K562 (cell line): ENCODE data around the gene GPR153. TPM values are rescaled to one million over a fixed set of nuclear protein-coding genes. Genes with fewer than 3 reads are reported as not detected.

ENCODE experiments used
- BCOR ChIP-seq: fragments of 450-650 bp; IDR thresholded peaks from 2 replicates; pipeline ENCODE4 v1.6.1; 2016
- BRCA1 ChIP-seq, 2 experiments: fragments of 450-650 bp in 1 of 2; sonication (generic) in 1 of 2; formaldehyde crosslinking in 1 of 2; IDR thresholded peaks; 2 replicates each; pipeline versions ENCODE4 v1.5.0 to v1.6.1; 2017 to 2020; ENCODE audit warnings: mild to moderate bottlenecking in 1 of 2, missing genetic modification reagents in 1 of 2
- CBFA2T2 ChIP-seq: fragments of 450-650 bp; conservative IDR thresholded peaks from 2 replicates; pipeline ENCODE4 v1.6.1; 2017; ENCODE audit warnings: mild to moderate bottlenecking
- CBX2 ChIP-seq: fragments of 200-600 bp; sonication (generic); IDR thresholded peaks from one replicate; pipeline ENCODE4 v1.6.1; 2012; ENCODE audit warnings: mild to moderate bottlenecking, low read length, inconsistent platforms; ENCODE audit not compliant: insufficient read depth, poor library complexity, severe bottlenecking
- CXXC5 ChIP-seq: fragments of 250-450 bp; sonication (Bioruptor Pico); IDR thresholded peaks from 2 replicates; pipeline ENCODE4 v1.8.0; 2022; ENCODE audit warnings: inconsistent platforms, mild to moderate bottlenecking, moderate library complexity
- E2F3 ChIP-seq: fragments of 250-450 bp; sonication (Bioruptor Pico); IDR thresholded peaks from 2 replicates; pipeline ENCODE4 v1.4.0; 2020; ENCODE audit warnings: mild to moderate bottlenecking
- HDAC3 ChIP-seq: fragments of 450-650 bp; IDR thresholded peaks from 2 replicates; pipeline ENCODE4 v1.6.1; 2018; ENCODE audit warnings: borderline replicate concordance, mild to moderate bottlenecking, moderate library complexity; ENCODE audit not compliant: partially characterized antibody
- HMBOX1 ChIP-seq: sonication (generic); IDR thresholded peaks from 2 replicates; pipeline ENCODE4 v1.6.1; 2016
- JUNB ChIP-seq: fragments of 450-650 bp; formaldehyde crosslinking; conservative IDR thresholded peaks from 2 replicates; pipeline ENCODE4 v1.4.0; 2020; ENCODE audit warnings: mild to moderate bottlenecking
- NFE2L1 ChIP-seq: fragments of 450-650 bp; IDR thresholded peaks from 2 replicates; pipeline ENCODE4 v1.6.1; 2016; ENCODE audit warnings: missing genetic modification characterization, low read depth, mild to moderate bottlenecking, missing compliant biosample characterization, moderate library complexity, borderline replicate concordance
- OTX1 ChIP-seq: fragments of 450-650 bp; formaldehyde crosslinking; IDR thresholded peaks from 2 replicates; pipeline ENCODE4 v1.4.0; 2022; ENCODE audit warnings: mild to moderate bottlenecking
- PTBP1 ChIP-seq: fragments of 200-400 bp; formaldehyde crosslinking; IDR thresholded peaks from 2 replicates; pipeline ENCODE4 v1.6.1; 2017; ENCODE audit warnings: low read depth, low read length
- SMARCC2 ChIP-seq: fragments of 450-650 bp; IDR thresholded peaks from 2 replicates; pipeline ENCODE4 v1.6.1; 2017; ENCODE audit warnings: antibody characterized with exemption, moderate library complexity, mild to moderate bottlenecking, low read depth
- ZBED1 ChIP-seq: IDR thresholded peaks from 2 replicates; pipeline ENCODE4 v1.6.1; 2014
- ZBTB12 ChIP-seq: fragments of 250-450 bp; sonication (Bioruptor Pico); IDR thresholded peaks from 2 replicates; pipeline ENCODE4 v1.4.0; 2020
- ZFP36 ChIP-seq: fragments of 150-350 bp; IDR thresholded peaks from 2 replicates; pipeline ENCODE4 v1.6.1; 2018; ENCODE audit warnings: low read length, low read depth; ENCODE audit not compliant: partially characterized antibody
- ZHX1 ChIP-seq: fragments of 150-350 bp; conservative IDR thresholded peaks from 2 replicates; pipeline ENCODE4 v1.6.1; 2014; ENCODE audit warnings: low read length
- ZNF277 ChIP-seq: fragments of 250-450 bp; sonication (Bioruptor Pico); IDR thresholded peaks from 2 replicates; pipeline ENCODE4 v1.8.0; 2022; ENCODE audit warnings: inconsistent platforms, mild to moderate bottlenecking, moderate library complexity, borderline replicate concordance
- ZNF354B ChIP-seq: fragments of 250-450 bp; sonication (Bioruptor Pico); IDR thresholded peaks from 2 replicates; pipeline ENCODE4 v1.4.0; 2020
- ZNF395 ChIP-seq: fragments of 200-800 bp; sonication (Bioruptor generic); IDR thresholded peaks from 2 replicates; pipeline ENCODE4 v1.6.1; 2017; ENCODE audit warnings: missing genetic modification characterization, missing compliant biosample characterization
- ZNF764 ChIP-seq: fragments of 250-450 bp; sonication (Bioruptor Pico); IDR thresholded peaks from 2 replicates; pipeline ENCODE4 v1.4.0; 2020; ENCODE audit warnings: low read depth, mild to moderate bottlenecking, moderate library complexity
- polyA plus RNA-seq, 8 experiments: library from polyadenylated mRNA; depleted of rRNA in 4 of 8; stranded (reverse) in 5 of 8; unstranded in 3 of 8; fragments of >200 nt; fragmentation: Nextera tagmentation in 2 of 8; fragmentation: Illumina TruSeq in 1 of 8; extraction: Ambion mirVana in 2 of 8; extraction: Trizol in 1 of 8; gene quantifications; 2 replicates each; pipeline versions ENCODE4 v1.2.1 to v1.2.3, GENCODE V29; 2011 to 2014; ENCODE audit warnings: inconsistent platforms in 1 of 8, missing spikeins in 1 of 8
- total RNA-seq, 7 experiments: library from RNA; depleted of rRNA in 6 of 7; stranded (reverse); fragments of >200 nt in 6 of 7; fragmentation: Illumina TruSeq in 2 of 7; extraction: Trizol in 2 of 7; gene quantifications; 2 replicates each; pipeline versions ENCODE4 v1.2.1 to v1.2.3, GENCODE V29; 2011 to 2021; ENCODE audit warnings: low replicate concordance in 1 of 7

GPR153 gene
- total and polyA plus RNA-seq, 9 of the 15 experiments (the other 6 are each of a cell fraction or from before 2014, with no cell fraction given), result 0.01 to 1.5 (median 0.51) TPM

GRCh38 chr1:6205849-6206519 lies 54.9 kb downstream of the GPR153 start, which contains the start of gene RNF207 (continued):
- TF ChIP-seq ZNF395 (CRISPR knock-in tag) (no peak), ZBED1 (no peak), ZNF764 (CRISPR knock-in tag) (no peak), PTBP1 (no peak), ZBTB12 (CRISPR knock-in tag) (no peak), ZNF277 (no peak), SMARCC2 (no peak), ZNF354B (CRISPR knock-in tag) (no peak), BRCA1 (IDR thresholded peaks at IDR 0.05) (no peak), BRCA1 (CRISPR knock-in tag; IDR thresholded peaks at IDR 0.05) (no peak), E2F3 (CRISPR knock-in tag) (no peak), HDAC3 (no peak), BCOR (peak; percentile 38; the same call in 1 of the 2 replicates), CBFA2T2 (no peak), CBX2 (no peak), CXXC5 (peak; percentile 62), ZFP36 (peak; percentile 47), ZHX1 (no peak), NFE2L1 (tag) (no peak), HMBOX1 (no peak), OTX1 (CRISPR knock-in tag) (no peak), JUNB (no peak)
